MCF 10A (cell line): ENCODE data around the gene ALPL. TPM values are rescaled to one million over a fixed set of nuclear protein-coding genes. Genes with fewer than 3 reads are reported as not detected.

Experiments
- BruUV-seq: library from RNA; stranded (reverse); fragments of 400-500 nt; replicated peaks from 2 replicates; lab custom pipeline; 2021; lab: Mats Ljungman, UMichigan
- CTCF ChIA-PET: fragments of 300-600 bp; sonication (Branson Sonifier 250); formaldehyde crosslinking; extraction: SDS; loops from one replicate; lab custom pipeline; 2021; ENCODE audit warnings: antibody characterized with exemption, inconsistent platforms; lab: Yijun Ruan, JAX
- POLR2A ChIA-PET: fragments of 300-600, 350-650 bp; sonication (Branson Sonifier 250); formaldehyde crosslinking; extraction: SDS; loops from one replicate; lab custom pipeline; 2020; ENCODE audit warnings: antibody characterized with exemption, inconsistent platforms; lab: Yijun Ruan, JAX
- DNase-seq: peaks from one replicate; pipeline ENCODE4 v3.0.0-alpha.2; 2018; ENCODE audit not compliant: unreplicated experiment
- H3K27ac Mint-ChIP-seq: one replicate; pipeline ENCODE4 v1.8.0; 2022; ENCODE audit warnings: mild to moderate bottlenecking, low read depth, mixed read lengths; ENCODE audit not compliant: unreplicated experiment
- H3K27me3 Mint-ChIP-seq: one replicate; pipeline ENCODE4 v1.8.0; 2022; ENCODE audit warnings: mixed read lengths; ENCODE audit not compliant: insufficient read depth, unreplicated experiment
- H3K36me3 Mint-ChIP-seq: one replicate; pipeline ENCODE4 v1.8.0; 2022; ENCODE audit warnings: mild to moderate bottlenecking, moderate library complexity, mixed read lengths; ENCODE audit not compliant: insufficient read depth, unreplicated experiment
- H3K4me1 Mint-ChIP-seq: one replicate; pipeline ENCODE4 v1.8.0; 2022; ENCODE audit warnings: mixed read lengths; ENCODE audit not compliant: insufficient read depth, unreplicated experiment
- H3K4me3 Mint-ChIP-seq: one replicate; pipeline ENCODE4 v1.8.0; 2022; ENCODE audit warnings: mild to moderate bottlenecking, moderate library complexity, mixed read lengths; ENCODE audit not compliant: unreplicated experiment
- H3K9me3 Mint-ChIP-seq: one replicate; pipeline ENCODE4 v1.8.0; 2022; ENCODE audit warnings: mixed read lengths; ENCODE audit not compliant: unreplicated experiment
- CTCF ChIP-seq: fragments of 200-600 bp; IDR thresholded peaks from one replicate; pipeline ENCODE4 v1.8.0; 2022; ENCODE audit warnings: antibody characterized with exemption, mild to moderate bottlenecking; ENCODE audit not compliant: unreplicated experiment
- intact Hi-C: fragments of 100-400 bp; cut with micrococcal nuclease; formaldehyde crosslinking; loops from 2 replicates; pipeline ENCODE4 v1.14.1; 2022
- total RNA-seq: library from RNA; stranded (reverse); gene quantifications from 2 replicates; pipeline ENCODE4 v1.2.3, GENCODE V29; 2022

The ALPL gene
- total RNA-seq, 1 experiment from 2014 or later = not detected

- H3K4me3 Mint-ChIP-seq = no peak overlapping the region
- CTCF ChIA-PET = no interaction called here
- H3K36me3 Mint-ChIP-seq = no peaks in the 10 kb centered on the region
- peaks cover 39% of the 10 kb centered on the region for H3K27me3 Mint-ChIP-seq
- H3K27ac Mint-ChIP-seq = no peak overlapping the region
- H3K9me3 Mint-ChIP-seq = no peaks in the 10 kb centered on the region
- no peak for DNase-seq
- H3K4me1 Mint-ChIP-seq = no peaks in the 10 kb centered on the region
- TF ChIP-seq CTCF = no peak
- intact Hi-C loops = no loop called here
- BruUV-seq = no TSS peak
- POLR2A ChIA-PET = no interaction called here
Observed at GRCh38 chr1:21530368-21531016, 21.3 kb downstream of the ALPL start.

- Mint-ChIP-seq H3K4me3 (no peak overlapping the region), H3K27ac (no peak overlapping the region), H3K9me3 (no peaks in the 10 kb centered on the region), H3K27me3 (peaks cover 39% of the 10 kb centered on the region), H3K36me3 (no peaks in the 10 kb centered on the region), H3K4me1 (no peaks in the 10 kb centered on the region)
- no peak for DNase-seq
- intact Hi-C loops = no loop called here
- no TSS peak for BruUV-seq
- ChIA-PET CTCF (no interaction called here), POLR2A (no interaction called here)
- no peak for TF ChIP-seq CTCF
Observed at GRCh38 chr1:21531241-21531640, 22.0 kb downstream of the ALPL start.

DNA sequence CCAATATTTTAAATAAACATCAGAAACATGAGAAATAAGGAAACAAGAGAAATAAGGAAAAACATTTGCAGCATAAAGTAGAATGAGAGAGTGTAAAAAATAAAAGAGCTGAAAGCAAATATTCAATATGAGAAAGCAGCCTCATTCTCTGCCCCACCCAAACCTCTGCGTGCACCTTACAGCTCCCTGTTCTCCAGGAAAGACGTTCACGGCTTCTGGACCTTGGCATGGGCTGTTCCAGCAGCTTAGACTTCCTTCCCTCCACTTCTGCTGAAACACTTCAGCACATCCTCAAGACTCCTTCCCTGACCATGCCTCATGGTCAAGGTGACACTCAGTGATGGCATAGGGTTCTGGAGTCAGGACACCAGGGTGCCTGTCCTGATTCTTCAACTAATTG is 23.3 kb downstream of the ALPL start:
- BruUV-seq = no TSS peak
- CTCF ChIA-PET = no interaction called here
- H3K36me3 Mint-ChIP-seq = no peaks in the 10 kb centered on the region
- POLR2A ChIA-PET = interaction anchor here (0.6 kb wide), 1 partner anchor 166 kb away, joined by 3 read pairs; no protein-coding TSS in a partner anchor
- DNase-seq = no peak
- intact Hi-C loops = no loop called here
- H3K4me3 Mint-ChIP-seq = no peak overlapping the region
- H3K27me3 Mint-ChIP-seq = peaks cover 39% of the 10 kb centered on the region
- no peaks in the 10 kb centered on the region for H3K9me3 Mint-ChIP-seq
- H3K4me1 Mint-ChIP-seq = no peaks in the 10 kb centered on the region
- no peak overlapping the region for H3K27ac Mint-ChIP-seq
- no peak for TF ChIP-seq CTCF

DNA sequence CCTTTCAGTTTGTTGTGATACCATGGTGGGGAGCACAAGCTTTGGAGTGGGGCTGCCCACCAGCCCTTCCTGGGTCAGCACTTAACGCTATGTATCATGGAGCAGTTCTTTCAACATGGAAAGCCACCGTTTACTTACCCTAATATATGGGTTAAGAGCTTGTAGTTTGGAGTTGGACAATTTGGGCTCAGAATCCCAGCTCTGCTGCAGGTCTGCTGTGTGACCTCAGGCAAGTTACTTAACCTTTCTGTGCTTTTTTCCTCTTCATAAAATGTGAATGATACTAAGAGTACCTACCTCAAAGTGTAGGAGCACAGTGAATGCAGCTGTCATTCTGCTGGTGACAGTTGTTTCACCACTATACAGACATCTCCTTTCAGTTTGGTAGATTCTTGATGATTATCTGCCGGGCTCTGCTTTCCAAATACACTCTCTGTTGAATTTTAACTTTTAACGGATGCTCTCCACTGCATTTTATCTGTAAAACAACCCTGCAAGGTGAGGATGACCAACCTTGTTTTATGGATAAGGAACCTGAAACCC is 23.8 kb downstream of the ALPL start:
- H3K4me3 Mint-ChIP-seq = no peak overlapping the region
- ChIA-PET CTCF (interaction anchor here (0.7 kb wide), 1 partner anchor 456 kb away, joined by 3 read pairs; no protein-coding TSS in a partner anchor), POLR2A (interaction anchor here (0.6 kb wide), 1 partner anchor 166 kb away, joined by 3 read pairs; no protein-coding TSS in a partner anchor)
- intact Hi-C loops = no loop called here
- no peak for TF ChIP-seq CTCF
- no peaks in the 10 kb centered on the region for H3K4me1 Mint-ChIP-seq
- H3K9me3 Mint-ChIP-seq = no peaks in the 10 kb centered on the region
- no peaks in the 10 kb centered on the region for H3K36me3 Mint-ChIP-seq
- no peak for DNase-seq
- peaks cover 39% of the 10 kb centered on the region for H3K27me3 Mint-ChIP-seq
- H3K27ac Mint-ChIP-seq = no peak overlapping the region
- no TSS peak for BruUV-seq
